ENCODE results near the gene TROAP.
"Not testable (repeated sequence)": the region's sequence is repeated elsewhere in the genome, so short reads cannot be mapped to it uniquely, and the experiment has no call there.

The TROAP gene

DNA sequence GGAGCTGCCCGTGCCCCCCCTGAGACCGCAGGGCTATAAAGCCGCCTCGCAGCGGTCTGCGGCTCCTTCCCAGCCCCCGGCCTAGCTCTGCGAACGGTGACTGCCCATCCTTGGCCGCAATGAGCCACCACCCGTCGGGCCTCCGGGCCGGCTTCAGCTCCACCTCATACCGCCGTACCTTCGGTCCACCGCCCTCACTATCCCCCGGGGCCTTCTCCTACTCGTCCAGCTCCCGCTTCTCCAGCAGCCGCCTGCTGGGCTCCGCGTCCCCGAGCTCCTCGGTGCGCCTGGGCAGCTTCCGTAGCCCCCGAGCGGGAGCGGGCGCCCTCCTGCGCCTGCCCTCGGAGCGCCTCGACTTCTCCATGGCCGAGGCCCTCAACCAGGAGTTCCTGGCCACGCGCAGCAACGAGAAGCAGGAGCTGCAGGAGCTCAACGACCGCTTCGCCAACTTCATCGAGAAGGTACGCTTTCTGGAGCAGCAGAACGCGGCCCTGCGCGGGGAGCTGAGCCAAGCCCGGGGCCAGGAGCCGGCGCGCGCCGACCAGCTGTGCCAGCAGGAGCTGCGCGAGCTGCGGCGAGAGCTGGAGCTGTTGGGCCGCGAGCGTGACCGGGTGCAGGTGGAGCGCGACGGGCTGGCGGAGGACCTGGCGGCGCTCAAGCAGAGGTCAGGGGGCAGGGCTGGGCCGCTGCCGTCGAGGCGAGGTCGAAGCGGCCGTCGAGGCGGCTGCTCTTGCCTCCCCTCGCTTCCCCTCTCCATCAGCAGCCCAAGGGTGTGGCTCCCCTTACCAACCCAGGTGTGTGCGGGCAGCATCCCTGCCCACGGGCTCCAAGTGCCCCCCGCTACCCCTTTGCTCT is 27.7 kb upstream of the TROAP start, which contains the start of gene PRPH:
Gene PRPH (plus strand): TSS at position 66 of the 855 bp plus-strand sequence. CDS start 54 bp downstream, at position 120.
- no peak for DNase-seq

DNA sequence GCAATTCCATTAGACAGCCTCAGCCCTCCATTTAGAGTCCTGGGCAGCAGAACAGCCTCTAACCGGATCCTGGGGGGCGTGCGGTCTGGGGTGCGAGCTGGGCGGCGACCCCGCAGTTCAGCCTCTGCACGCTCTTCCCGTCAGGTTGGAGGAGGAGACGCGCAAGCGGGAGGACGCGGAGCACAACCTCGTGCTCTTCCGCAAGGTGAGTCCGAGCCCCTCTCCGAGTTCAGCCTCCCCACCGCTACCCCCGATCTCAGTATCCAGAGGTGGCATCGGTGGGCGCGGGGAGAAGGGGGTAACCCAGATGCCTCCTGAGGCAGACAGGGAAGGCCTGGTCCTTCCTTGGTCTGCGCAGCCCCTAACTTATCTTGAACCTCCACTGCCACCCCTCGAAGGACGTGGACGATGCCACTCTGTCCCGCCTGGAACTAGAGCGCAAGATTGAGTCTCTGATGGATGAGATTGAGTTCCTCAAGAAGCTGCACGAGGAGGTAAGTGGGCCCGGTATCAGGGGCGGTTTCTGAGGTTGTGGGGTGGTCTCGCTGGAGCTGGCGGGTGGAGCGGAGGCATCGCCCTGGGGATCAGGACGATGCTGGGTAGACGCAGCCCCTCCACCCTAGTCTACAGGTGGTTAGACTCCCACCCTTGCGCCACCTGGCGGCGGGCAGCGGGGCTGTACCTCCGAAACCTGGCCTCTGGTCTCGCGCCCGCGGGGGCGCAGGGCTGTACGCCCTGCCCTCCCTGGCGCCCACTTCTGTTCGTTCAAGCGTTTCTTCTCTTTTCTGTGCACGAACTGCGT is 26.8 kb upstream of the TROAP start:
- no peak for DNase-seq

DNA sequence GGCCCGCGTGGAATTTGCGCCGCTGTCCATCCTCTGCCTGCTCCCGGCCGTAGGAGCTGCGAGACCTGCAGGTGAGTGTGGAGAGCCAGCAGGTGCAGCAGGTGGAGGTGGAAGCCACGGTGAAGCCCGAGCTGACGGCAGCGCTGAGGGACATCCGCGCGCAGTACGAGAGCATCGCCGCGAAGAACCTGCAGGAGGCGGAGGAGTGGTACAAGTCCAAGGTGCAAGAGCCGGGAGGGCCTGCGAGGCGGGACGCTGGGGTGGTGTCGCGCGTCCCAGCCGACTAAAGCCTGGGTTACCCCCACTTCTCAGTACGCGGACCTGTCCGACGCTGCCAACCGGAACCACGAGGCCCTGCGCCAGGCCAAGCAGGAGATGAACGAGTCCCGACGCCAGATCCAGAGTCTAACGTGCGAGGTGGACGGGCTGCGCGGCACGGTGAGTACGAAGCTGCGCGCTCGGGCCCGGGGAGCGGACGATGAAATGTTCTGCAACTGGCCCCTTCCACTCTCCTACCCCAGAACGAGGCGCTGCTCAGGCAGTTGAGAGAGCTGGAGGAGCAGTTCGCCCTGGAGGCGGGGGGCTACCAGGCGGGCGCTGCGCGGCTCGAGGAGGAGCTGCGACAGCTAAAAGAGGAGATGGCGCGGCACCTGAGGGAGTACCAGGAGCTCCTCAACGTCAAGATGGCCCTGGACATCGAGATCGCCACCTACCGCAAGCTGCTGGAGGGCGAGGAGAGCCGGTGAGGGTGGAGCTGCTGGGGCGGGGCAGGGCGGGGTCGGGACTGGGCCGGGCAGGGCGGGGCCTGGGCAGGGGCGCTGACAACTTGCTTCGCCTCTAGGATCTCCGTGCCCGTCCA is 26.0 kb upstream of the TROAP start:
- no peak for DNase-seq

DNA sequence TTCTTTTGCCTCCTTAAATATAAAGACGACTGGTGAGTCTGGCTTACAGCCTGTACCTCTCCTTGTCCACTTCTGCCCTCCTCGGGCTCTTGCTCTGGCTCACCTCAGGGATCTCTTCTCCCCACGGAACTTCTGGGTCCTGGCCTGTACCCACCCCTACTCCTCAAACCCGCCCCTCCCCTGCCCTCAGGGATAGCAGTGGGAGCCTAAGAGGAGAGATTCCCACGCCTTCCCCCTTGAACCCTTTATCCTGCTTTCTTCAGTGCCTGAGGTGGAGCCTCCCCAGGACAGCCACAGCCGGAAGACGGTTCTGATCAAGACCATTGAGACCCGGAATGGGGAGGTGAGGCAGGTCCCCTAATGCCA is 25.4 kb upstream of the TROAP start:
- DNase-seq: no peak

DNA sequence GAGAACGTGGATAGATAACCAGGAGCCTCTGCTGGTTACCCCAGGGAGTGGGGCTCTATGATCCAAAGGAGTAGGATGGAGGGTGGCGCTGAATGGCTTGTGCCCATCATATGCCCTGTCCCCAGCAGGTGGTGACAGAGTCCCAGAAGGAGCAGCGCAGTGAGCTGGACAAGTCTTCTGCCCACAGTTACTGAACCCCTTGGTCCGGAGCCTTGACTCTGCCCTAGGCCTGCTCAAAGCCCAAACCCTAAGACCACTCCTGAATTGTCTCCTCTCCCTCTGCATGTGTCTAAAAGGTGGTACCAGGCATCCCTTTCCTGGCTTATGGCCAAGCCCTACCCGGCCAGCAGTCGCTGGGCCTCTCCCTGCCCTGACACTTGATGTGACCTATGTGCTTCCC is 24.9 kb upstream of the TROAP start:
- DNase-seq: no peak

- DNase-seq: no peak
These were observed 21.3 kb upstream of the TROAP start for GRCh38 chr12:49301760-49302159.

DNA sequence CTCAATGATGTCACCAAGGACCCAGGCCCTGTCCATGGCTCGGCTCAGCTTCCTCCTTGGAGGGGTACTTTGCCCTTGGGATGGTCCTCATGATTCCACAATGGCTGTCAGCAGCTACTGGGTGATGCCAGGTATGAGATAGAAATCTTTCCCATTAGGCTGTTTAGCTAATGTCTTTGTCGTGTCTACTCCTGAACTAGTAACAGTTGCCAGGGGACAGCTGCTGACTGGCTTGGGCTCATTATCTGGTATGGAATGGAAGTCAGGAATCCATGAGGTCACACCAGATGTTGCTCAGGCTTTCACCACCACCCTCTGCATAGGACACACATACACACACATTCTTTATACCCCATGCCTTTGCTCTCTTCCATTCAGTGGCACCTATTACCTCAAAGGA is 18.9 kb upstream of the TROAP start:
- no peak for DNase-seq

- DNase-seq: no peak
These were observed 17.1 kb upstream of the TROAP start for GRCh38 chr12:49305762-49306510.

GRCh38 chr12:49309386-49309785 is 13.7 kb upstream of the TROAP start:
- no peak for DNase-seq

DNA sequence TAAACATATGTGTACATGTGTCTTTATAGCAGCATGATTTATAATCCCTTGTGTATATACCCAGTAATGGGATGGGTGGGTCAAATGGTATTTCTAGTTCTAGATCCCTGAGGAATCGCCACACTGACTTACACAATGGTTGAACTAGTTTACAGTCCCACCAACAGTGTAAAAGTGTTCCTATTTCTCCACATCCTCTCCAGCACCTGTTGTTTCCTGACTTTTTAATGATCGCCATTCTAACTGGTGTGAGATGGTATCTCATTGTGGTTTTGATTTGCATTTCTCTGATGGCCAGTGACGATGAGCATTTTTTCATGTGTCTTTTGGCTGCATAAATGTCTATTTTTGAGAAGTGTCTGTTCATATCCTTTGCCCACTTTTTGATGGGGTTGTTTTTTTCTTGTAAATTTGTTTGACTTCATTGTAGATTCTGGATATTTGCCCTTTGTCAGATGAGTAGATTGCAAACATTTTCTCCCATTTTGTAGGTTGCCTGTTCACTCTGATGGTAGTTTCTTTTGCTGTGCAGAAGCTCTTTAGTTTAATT is 12.5 kb upstream of the TROAP start:
- not testable (repeated sequence) for DNase-seq

DNA sequence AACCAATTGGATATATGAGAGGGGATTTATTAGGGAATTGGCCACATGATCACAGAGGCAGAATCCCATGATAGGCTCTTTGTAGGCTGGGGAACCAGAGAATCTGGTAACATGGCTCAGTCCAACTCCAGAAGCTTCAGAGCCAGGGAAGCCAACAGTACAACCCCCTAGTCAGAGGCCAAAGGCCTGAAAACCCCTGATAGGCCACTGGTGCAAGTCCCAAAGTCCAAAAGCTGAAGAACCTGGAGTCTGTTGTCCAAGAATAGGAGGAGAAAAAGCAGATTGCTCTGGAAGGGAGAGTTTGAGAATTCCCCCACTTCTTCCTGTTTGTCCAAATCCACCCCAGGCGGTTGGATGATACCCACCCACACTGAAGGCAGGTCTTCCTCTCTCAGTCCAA is 8.2 kb upstream of the TROAP start:
- no peak for DNase-seq

DNA sequence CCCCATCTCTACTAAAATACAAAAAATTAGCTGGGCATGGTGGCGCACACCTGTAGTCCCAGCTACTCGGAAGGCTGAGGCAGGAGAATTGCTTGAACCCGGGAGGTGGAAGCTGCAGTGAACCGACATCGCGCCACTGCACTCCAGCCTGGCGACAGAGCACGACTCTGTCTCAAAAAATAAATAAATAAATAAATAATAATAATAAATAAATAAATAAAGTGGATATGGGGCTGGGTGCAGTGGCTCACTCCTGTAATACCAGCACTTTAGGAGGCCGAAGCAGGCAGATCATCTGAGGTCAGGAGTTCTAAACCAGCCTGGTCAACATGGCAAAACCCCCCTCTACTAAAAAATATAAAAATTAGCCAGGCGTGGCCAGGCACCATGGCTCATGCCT is 5.9 kb upstream of the TROAP start:
- DNase-seq: not testable (repeated sequence)

GRCh38 chr12:49320411-49321103 is 2.5 kb upstream of the TROAP start:
- DNase-seq: not testable (repeated sequence)

DNA sequence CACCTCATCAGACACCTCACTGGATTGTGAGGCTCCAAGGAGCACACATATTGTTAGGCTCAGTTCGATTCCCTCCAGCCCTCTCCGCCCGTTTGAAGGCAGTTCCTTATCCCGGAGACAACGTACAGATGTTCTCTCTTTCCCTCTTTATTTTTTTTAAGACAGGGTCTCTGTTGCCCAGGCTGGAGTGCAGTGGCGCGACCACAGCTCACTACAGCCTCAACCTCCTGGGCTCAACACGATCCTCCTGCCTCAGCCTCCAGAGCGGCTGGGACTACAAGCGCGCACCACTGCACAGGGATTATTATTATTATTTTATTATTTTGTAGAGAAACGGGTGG is 718 bp upstream of the TROAP start:
- DNase-seq: no peak

DNA sequence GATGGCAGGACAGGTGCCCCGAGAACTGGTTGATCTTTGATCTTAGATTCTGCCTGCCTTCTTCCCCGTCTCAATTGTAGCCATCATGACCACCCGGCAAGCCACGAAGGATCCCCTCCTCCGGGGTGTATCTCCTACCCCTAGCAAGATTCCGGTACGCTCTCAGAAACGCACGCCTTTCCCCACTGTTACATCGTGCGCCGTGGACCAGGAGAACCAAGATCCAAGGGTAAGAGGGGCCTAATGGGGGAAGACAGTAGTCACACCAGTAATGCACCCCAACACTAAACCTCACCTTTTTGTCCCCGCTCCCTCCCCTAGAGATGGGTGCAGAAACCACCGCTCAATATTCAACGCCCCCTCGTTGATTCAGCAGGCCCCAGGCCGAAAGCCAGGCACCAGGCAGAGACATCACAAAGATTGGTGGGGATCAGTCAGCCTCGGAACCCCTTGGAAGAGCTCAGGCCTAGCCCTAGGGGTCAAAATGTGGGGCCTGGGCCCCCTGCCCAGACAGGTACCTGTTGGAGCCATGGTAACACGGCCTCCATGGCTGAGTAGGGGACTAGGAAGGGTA is 556 bp downstream of the TROAP start:
- DNase-seq: no peak

DNA sequence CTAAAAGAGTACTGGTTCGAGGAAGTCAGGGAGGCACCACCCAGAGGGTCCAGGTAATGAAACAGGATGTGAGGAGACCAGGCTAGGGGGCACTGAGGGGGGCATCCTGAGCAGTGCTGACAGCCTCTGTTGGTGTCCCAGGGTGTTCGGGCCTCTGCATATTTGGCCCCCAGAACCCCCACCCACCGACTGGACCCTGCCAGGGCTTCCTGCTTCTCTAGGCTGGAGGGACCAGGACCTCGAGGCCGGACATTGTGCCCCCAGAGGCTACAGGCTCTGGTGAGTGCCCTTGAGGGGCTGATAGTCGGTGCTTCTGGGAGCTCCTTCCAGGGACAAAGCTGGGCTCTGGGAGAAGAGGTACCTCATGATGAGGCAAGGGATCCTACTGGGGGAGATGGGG is 2.6 kb downstream of the TROAP start:
- DNase-seq: no peak

GRCh38 chr12:49327368-49327767 is 4.3 kb downstream of the TROAP start:
- no peak for DNase-seq

- no peak for DNase-seq
These were observed 4.8 kb downstream of the TROAP start for GRCh38 chr12:49327887-49328286.

DNA sequence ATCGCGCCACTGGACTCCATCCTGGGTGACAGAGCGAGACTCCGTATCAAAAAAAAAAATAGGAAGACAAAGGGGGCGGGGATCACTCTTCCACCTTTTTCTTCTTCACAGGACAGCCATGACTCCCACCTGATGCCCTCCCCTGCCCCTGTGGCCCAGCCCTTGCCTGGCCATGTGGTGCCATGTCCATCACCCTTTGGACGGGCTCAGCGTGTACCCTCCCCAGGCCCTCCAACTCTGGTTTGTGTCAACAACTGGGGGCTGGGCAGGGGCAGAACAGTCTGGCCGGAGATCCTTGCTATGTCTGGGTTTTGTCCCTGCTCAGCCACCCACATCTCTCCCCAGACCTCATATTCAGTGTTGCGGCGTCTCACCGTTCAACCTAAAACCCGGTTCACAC is 5.8 kb downstream of the TROAP start:
- no peak for DNase-seq

DNA sequence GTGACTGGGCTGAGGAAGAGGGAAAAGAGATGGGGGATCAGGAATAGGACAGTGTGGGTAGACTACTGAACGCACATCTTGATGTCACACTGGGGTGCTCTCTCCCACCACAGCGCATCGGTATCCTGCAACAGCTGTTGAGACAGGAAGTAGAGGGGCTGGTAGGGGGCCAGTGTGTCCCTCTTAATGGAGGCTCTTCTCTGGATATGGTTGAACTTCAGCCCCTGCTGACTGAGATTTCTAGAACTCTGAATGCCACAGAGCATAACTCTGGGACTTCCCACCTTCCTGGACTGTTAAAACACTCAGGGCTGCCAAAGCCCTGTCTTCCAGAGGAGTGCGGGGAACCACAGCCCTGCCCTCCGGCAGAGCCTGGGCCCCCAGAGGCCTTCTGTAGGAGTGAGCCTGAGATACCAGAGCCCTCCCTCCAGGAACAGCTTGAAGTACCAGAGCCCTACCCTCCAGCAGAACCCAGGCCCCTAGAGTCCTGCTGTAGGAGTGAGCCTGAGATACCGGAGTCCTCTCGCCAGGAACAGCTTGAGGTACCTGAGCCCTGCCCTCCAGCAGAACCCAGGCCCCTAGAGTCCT is 7.1 kb downstream of the TROAP start:
- DNase-seq: no peak
